T47D (cell line): Measurements from ENCODE around the gene ARHGAP9.
A peak's percentile ranks its signal among the peaks of the same experiment; 100 is the strongest.

Source experiments
- DNase-seq, 2 experiments: peaks; one replicate each; pipeline versions ENCODE4 v3.0.0 to v3.0.0-alpha.2; 2011 to 2012; ENCODE audit warnings: low read depth in 1 of 2, low spot score in 1 of 2
- JUND ChIP-seq: IDR thresholded peaks from 2 replicates; pipeline ENCODE4 v1.6.1; 2012; ENCODE audit warnings: low read depth
- in situ Hi-C: cut with HindIII; loops from 2 replicates; pipeline ENCODE4 v1.10.0; 2016; ENCODE audit warnings: low sequenced_read_pairs, low pct_unique_long_range_greater_than_20kb

Gene ARHGAP9

GRCh38 chr12:57461276-57461916 lies 18.3 kb downstream of the ARHGAP9 start:
- in situ Hi-C loops = no loop called here
- DNase-seq = peak in 1 of 2 experiments; percentile 41
- no peak for TF ChIP-seq JUND

- TF ChIP-seq JUND = no peak
Measured at GRCh38 chr12:57460841-57461275, 18.8 kb downstream of the ARHGAP9 start.

GRCh38 chr12:57460468-57460784 lies 19.2 kb downstream of the ARHGAP9 start:
- no peak for TF ChIP-seq JUND
- DNase-seq = no peak
- in situ Hi-C loops = no loop called here

More at GRCh38 chr12:57460841-57461275, 18.8 kb downstream of the ARHGAP9 start:
- no peak for DNase-seq
- in situ Hi-C loops = no loop called here

- TF ChIP-seq JUND = no peak
- peak in 1 of 2 experiments; percentile 73 for DNase-seq
- in situ Hi-C loops = no loop called here
Measured at GRCh38 chr12:57459750-57460467, 19.8 kb downstream of the ARHGAP9 start, which contains the start of gene GLI1. GLI1 (plus strand) TSS chr12:57459785; CDS start chr12:57463692, 3,907 bp downstream.

- no peak for TF ChIP-seq JUND
- DNase-seq = peak; percentile 89 to 96
- in situ Hi-C loops = no loop called here
Measured at GRCh38 chr12:57459055-57459749, 20.5 kb downstream of the ARHGAP9 start.

GRCh38 chr12:57458665-57459054 lies 21.0 kb downstream of the ARHGAP9 start:
- no peak for TF ChIP-seq JUND
- in situ Hi-C loops = no loop called here
- DNase-seq = no peak

GRCh38 chr12:57456737-57457490 lies 22.8 kb downstream of the ARHGAP9 start:
- TF ChIP-seq JUND = no peak
- in situ Hi-C loops = no loop called here
- DNase-seq = no peak

GRCh38 chr12:57456145-57456700 lies 23.4 kb downstream of the ARHGAP9 start:
- DNase-seq = peak in 1 of 2 experiments; percentile 77
- TF ChIP-seq JUND = no peak
- in situ Hi-C loops = no loop called here

GRCh38 chr12:57455374-57456144 lies 24.1 kb downstream of the ARHGAP9 start:
- no peak for TF ChIP-seq JUND
- in situ Hi-C loops = no loop called here
- DNase-seq = no peak

GRCh38 chr12:57454566-57455373 lies 24.9 kb downstream of the ARHGAP9 start, which contains the start of gene INHBE:
INHBE (plus strand) TSS chr12:57455307; CDS start chr12:57455537, 230 bp downstream.
- in situ Hi-C loops = no loop called here
- peak in 1 of 2 experiments; percentile 76 for DNase-seq
- TF ChIP-seq JUND = no peak

- TF ChIP-seq JUND = no peak
- in situ Hi-C loops = no loop called here
- no peak for DNase-seq
Measured at GRCh38 chr12:57454213-57454565, 25.5 kb downstream of the ARHGAP9 start.
